SK-N-SH (cell line): Measurements from ENCODE around the gene CCL17. TPM values are rescaled to one million over a fixed set of nuclear protein-coding genes. Genes with fewer than 3 reads are reported as not detected.
"Not testable (repeated sequence)": the region's sequence is repeated elsewhere in the genome, so short reads cannot be mapped to it uniquely, and the experiment has no call there.

ENCODE experiments used
- CTCF ChIA-PET: fragments of 300-600, 350-600 bp; formaldehyde crosslinking; extraction: SDS; loops from one replicate; lab custom pipeline; 2021; lab: Yijun Ruan, JAX
- POLR2A ChIA-PET: fragments of 350-600 bp; sonication (Branson Sonifier 250); formaldehyde crosslinking; extraction: SDS; loops from one replicate; lab custom pipeline; 2020; ENCODE audit warnings: antibody characterized with exemption, inconsistent platforms; lab: Yijun Ruan, JAX
- DNase-seq: peaks from one replicate; pipeline ENCODE4 v3.0.0; 2012
- H2AFZ ChIP-seq: fragments of 200-600 bp; sonication (generic); 2 replicates; pipeline ENCODE4 v1.8.1; 2016; ENCODE audit warnings: antibody characterized with exemption, mild to moderate bottlenecking, low read depth
- H3F3A ChIP-seq: fragments of 200-600 bp; sonication (generic); replicated peaks from 2 replicates; pipeline ENCODE3; 2016; ENCODE audit warnings: antibody characterized with exemption, mild to moderate bottlenecking; ENCODE audit not compliant: insufficient read depth
- H3K27ac ChIP-seq, 2 experiments: fragments of 200-500 bp in 1 of 2; fragments of 200-600 bp in 1 of 2; sonication (Bioruptor generic) in 1 of 2; sonication (generic), shearing (Covaris generic) in 1 of 2; 2 replicates each; pipeline versions ENCODE4 v1.5.1 to v1.6.1; 2014 to 2016; ENCODE audit warnings: low read depth in 2 of 2, inconsistent platforms in 1 of 2, low read length in 1 of 2, mild to moderate bottlenecking in 1 of 2, mixed read lengths in 1 of 2
- H3K27me3 ChIP-seq: fragments of 200-600 bp; sonication (generic), shearing (Covaris generic); 2 replicates; pipeline ENCODE4 v1.6.1; 2016; ENCODE audit warnings: mixed run types; ENCODE audit not compliant: insufficient read depth
- H3K36me3 ChIP-seq, 2 experiments: fragments of 200-500 bp in 1 of 2; fragments of 200-600 bp in 1 of 2; sonication (Bioruptor generic) in 1 of 2; sonication (generic) in 1 of 2; replicated peaks in 1 of 2; 2 replicates each; pipeline versions ENCODE3 to v1.5.1; 2014 to 2016; ENCODE audit warnings: low read length in 1 of 2, mild to moderate bottlenecking in 1 of 2; ENCODE audit not compliant: insufficient read depth in 2 of 2, control insufficient read depth in 1 of 2
- H3K4me1 ChIP-seq, 2 experiments: fragments of 200-500 bp in 1 of 2; fragments of 200-600 bp in 1 of 2; sonication (Bioruptor generic) in 1 of 2; sonication (generic), shearing (Covaris generic) in 1 of 2; 2 replicates each; pipeline versions ENCODE4 v1.5.1 to v1.6.1; 2014 to 2016; ENCODE audit warnings: low read depth in 1 of 2, low read length in 1 of 2, mixed run types in 1 of 2; ENCODE audit not compliant: insufficient read depth in 2 of 2, control insufficient read depth in 1 of 2
- H3K4me2 ChIP-seq: fragments of 200-600 bp; sonication (generic), shearing (Covaris generic); 2 replicates; pipeline ENCODE4 v1.6.1; 2017; ENCODE audit warnings: mixed run types
- H3K4me3 ChIP-seq, 2 experiments: fragments of 200-500 bp in 1 of 2; fragments of 200-600 bp in 1 of 2; sonication (Bioruptor generic) in 1 of 2; sonication (generic), shearing (Covaris generic) in 1 of 2; 2 replicates each; pipeline versions ENCODE4 v1.5.1 to v1.8.1; 2014 to 2016; ENCODE audit warnings: low read depth in 2 of 2, inconsistent platforms in 1 of 2, low read length in 1 of 2, mild to moderate bottlenecking in 1 of 2, mixed read lengths in 1 of 2, moderate library complexity in 1 of 2
- H3K79me2 ChIP-seq: fragments of 200-600 bp; sonication (generic); 2 replicates; pipeline ENCODE4 v1.8.1; 2017; ENCODE audit warnings: mild to moderate bottlenecking; ENCODE audit not compliant: insufficient read depth
- H3K9ac ChIP-seq: fragments of 200-600 bp; sonication (generic); 2 replicates; pipeline ENCODE4 v1.6.1; 2017; ENCODE audit warnings: mixed run types
- H3K9me2 ChIP-seq: fragments of 200-600 bp; sonication (generic); 2 replicates; pipeline ENCODE4 v1.6.1; 2017; ENCODE audit warnings: mixed run types
- H3K9me3 ChIP-seq: fragments of 200-600 bp; sonication (generic); 2 replicates; pipeline ENCODE4 v1.6.1; 2017; ENCODE audit warnings: mixed run types, mild to moderate bottlenecking, moderate library complexity
- H4K20me1 ChIP-seq: fragments of 200-600 bp; sonication (generic); 2 replicates; pipeline ENCODE4 v1.6.1; 2017; ENCODE audit warnings: mild to moderate bottlenecking, mixed run types; ENCODE audit not compliant: insufficient read depth
- ELF1 ChIP-seq: IDR thresholded peaks from 2 replicates; pipeline ENCODE4 v1.4.0; 2012
- EP300 ChIP-seq, 2 experiments: IDR thresholded peaks; 2 replicates each; pipeline versions ENCODE4 v1.4.0 to v1.6.1; 2012; ENCODE audit warnings: borderline replicate concordance in 1 of 2, low read depth in 1 of 2, low read length in 1 of 2
- FOSL2 ChIP-seq: IDR thresholded peaks from 2 replicates; pipeline ENCODE4 v1.4.0; 2012; ENCODE audit warnings: low read depth, mild to moderate bottlenecking, moderate library complexity, borderline replicate concordance
- GABPA ChIP-seq: IDR thresholded peaks from 2 replicates; pipeline ENCODE4 v1.4.0; 2012; ENCODE audit warnings: low read depth, mild to moderate bottlenecking
- GATA2 ChIP-seq: sonication (generic); formaldehyde crosslinking; IDR thresholded peaks from 2 replicates; pipeline ENCODE4 v1.5.0; 2020; ENCODE audit warnings: mild to moderate bottlenecking, missing genetic modification reagents
- JUND ChIP-seq: IDR thresholded peaks from 2 replicates; pipeline ENCODE4 v1.4.0; 2012
- MXI1 ChIP-seq: IDR thresholded peaks from 2 replicates; pipeline ENCODE4 v1.6.1; 2012; ENCODE audit warnings: mild to moderate bottlenecking, low read depth, low read length, improper control_type of control experiment
- NRF1 ChIP-seq: IDR thresholded peaks from 2 replicates; pipeline ENCODE4 v1.6.1; 2012; ENCODE audit warnings: low read depth, mild to moderate bottlenecking, low read length
- POLR2AphosphoS5 ChIP-seq: IDR thresholded peaks from 2 replicates; pipeline ENCODE4 v1.6.1; 2012; ENCODE audit warnings: low read depth, low read length
- RAD21 ChIP-seq: IDR thresholded peaks from 2 replicates; pipeline ENCODE4 v1.6.1; 2012; ENCODE audit warnings: mild to moderate bottlenecking, low read length
- RCOR1 ChIP-seq: fragments of 150-350 bp; IDR thresholded peaks from 2 replicates; pipeline ENCODE4 v1.6.1; 2017; ENCODE audit warnings: antibody characterized with exemption, low read length
- RXRA ChIP-seq: IDR thresholded peaks from 2 replicates; pipeline ENCODE4 v1.4.0; 2012; ENCODE audit warnings: low read depth, mild to moderate bottlenecking, borderline replicate concordance
- SIN3A ChIP-seq: IDR thresholded peaks from 2 replicates; pipeline ENCODE4 v1.6.1; 2012; ENCODE audit warnings: low read depth, mild to moderate bottlenecking, low read length, moderate library complexity, borderline replicate concordance
- SMC3 ChIP-seq: IDR thresholded peaks from 2 replicates; pipeline ENCODE4 v1.6.1; 2012; ENCODE audit warnings: low read depth, low read length, improper control_type of control experiment
- TAF1 ChIP-seq: IDR thresholded peaks from 2 replicates; pipeline ENCODE4 v1.6.1; 2012; ENCODE audit warnings: low read depth, mild to moderate bottlenecking, low read length, moderate library complexity, borderline replicate concordance
- YY1 ChIP-seq: IDR thresholded peaks from 2 replicates; pipeline ENCODE4 v1.4.0; 2012; ENCODE audit warnings: low read depth, mild to moderate bottlenecking
- WGBS: methylation state at CpG from one replicate; pipeline ENCODE4 v1.1.6; 2017; ENCODE audit warnings: low lambda C conversion rate; 5-methylcytosine and 5-hydroxymethylcytosine counted together
- polyA plus RNA-seq, 3 experiments: library from polyadenylated mRNA; depleted of rRNA; stranded (reverse); fragments of >200 nt; gene quantifications; 2 replicates each; pipeline ENCODE4 v1.2.3, GENCODE V29; 2012
- TF ChIP-seq, protein P1 (sequence below): fragments of 200-600 bp; sonication (generic); IDR thresholded peaks from 2 replicates; pipeline ENCODE4 v1.6.1; 2017; ENCODE audit warnings: antibody characterized with exemption, mild to moderate bottlenecking, moderate library complexity
- TF ChIP-seq, protein P2 (sequence below): fragments of 150-350 bp; IDR thresholded peaks from 2 replicates; pipeline ENCODE4 v1.6.1; 2017; ENCODE audit warnings: antibody characterized with exemption, low read length, low read depth, borderline replicate concordance
- TF ChIP-seq, protein P3 (sequence below): IDR thresholded peaks from 2 replicates; pipeline ENCODE4; 2012
- TF ChIP-seq, protein P4 (sequence below): IDR thresholded peaks from 2 replicates; pipeline ENCODE4 v1.4.0; 2012; ENCODE audit warnings: low read depth, borderline replicate concordance
- TF ChIP-seq, protein P5 (sequence below): IDR thresholded peaks from 2 replicates; pipeline ENCODE4 v1.4.0; 2012; ENCODE audit warnings: low read depth

CCL17 gene
- polyA plus RNA-seq, 1 of the 3 experiments (the other 2 are of a cell fraction) = not detected

DNA sequence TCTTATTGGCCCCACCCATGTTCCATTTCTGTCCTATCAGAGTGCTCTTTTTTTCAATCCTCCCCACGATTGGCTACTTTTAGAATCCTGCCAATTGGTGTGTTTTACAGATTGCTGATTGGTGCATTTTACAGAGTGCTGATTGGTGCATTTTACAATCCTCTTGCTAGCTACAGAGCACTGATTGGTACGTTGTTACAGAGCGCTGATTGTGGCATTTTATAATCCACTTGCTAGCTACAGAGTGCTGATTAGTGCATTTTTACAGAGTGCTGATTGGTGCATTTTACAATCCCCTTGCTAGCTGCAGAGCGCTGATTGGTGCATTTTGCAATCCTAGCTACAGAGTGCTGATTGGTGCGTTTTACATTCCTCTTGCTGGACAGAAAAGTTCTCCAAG, 9.5 kb upstream of the CCL17 start (continued):
- TF ChIP-seq, protein P1, sequence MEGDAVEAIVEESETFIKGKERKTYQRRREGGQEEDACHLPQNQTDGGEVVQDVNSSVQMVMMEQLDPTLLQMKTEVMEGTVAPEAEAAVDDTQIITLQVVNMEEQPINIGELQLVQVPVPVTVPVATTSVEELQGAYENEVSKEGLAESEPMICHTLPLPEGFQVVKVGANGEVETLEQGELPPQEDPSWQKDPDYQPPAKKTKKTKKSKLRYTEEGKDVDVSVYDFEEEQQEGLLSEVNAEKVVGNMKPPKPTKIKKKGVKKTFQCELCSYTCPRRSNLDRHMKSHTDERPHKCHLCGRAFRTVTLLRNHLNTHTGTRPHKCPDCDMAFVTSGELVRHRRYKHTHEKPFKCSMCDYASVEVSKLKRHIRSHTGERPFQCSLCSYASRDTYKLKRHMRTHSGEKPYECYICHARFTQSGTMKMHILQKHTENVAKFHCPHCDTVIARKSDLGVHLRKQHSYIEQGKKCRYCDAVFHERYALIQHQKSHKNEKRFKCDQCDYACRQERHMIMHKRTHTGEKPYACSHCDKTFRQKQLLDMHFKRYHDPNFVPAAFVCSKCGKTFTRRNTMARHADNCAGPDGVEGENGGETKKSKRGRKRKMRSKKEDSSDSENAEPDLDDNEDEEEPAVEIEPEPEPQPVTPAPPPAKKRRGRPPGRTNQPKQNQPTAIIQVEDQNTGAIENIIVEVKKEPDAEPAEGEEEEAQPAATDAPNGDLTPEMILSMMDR = no peak
- TF ChIP-seq, protein P2, sequence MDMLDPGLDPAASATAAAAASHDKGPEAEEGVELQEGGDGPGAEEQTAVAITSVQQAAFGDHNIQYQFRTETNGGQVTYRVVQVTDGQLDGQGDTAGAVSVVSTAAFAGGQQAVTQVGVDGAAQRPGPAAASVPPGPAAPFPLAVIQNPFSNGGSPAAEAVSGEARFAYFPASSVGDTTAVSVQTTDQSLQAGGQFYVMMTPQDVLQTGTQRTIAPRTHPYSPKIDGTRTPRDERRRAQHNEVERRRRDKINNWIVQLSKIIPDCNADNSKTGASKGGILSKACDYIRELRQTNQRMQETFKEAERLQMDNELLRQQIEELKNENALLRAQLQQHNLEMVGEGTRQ = no peak
- TF ChIP-seq RXRA (no peak), GABPA (no peak)

DNA sequence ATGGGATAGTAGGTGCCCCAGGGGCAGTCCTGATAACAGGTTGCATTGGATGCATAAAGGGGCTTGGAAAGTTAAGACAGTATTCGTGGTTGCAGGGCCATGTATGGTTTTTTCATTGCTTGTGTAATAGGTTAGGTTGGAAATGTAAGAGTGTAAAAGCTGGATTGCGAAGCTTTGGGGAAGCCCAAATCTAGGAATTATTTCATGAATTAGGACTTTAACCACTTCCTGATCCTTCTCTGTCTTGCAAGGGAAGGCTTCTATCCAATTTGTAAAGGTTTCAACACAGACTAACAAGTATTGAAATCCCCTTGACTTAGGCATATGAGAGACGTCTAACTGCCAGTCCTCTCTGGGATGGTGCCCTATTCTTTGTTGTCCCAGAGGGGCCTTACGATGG, 7.8 kb upstream of the CCL17 start:
- WGBS = 71% methylated on average over 4 of the region's 4 CpGs
- CTCF ChIA-PET = no interaction called here
- POLR2A ChIA-PET = no interaction called here

DNA sequence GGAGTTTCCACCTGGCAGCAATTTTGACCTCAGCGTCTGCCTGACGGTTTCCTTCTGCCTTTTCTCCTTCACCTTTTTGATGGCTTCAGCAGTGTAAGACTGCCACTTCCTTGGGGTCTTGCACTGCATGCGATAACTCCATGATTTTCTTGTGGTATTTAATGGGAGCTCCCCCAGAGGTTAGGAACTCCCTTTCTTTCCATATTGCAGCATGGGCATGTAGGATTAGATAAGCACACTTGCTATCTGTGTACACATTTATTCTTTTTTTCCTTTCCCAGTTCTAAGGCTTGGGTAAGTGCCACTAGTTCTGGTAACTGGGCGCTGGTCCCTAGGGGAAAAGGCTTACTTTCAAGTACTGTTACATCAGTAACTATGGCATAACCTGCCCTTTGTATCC, 7.1 kb upstream of the CCL17 start:
- H3K9ac ChIP-seq, H3K9me2 ChIP-seq, H3K9me3 ChIP-seq, H3K4me1 ChIP-seq, H3K4me3 ChIP-seq, CTCF ChIA-PET, H3K79me2 ChIP-seq, H3K36me3 ChIP-seq, POLR2A ChIA-PET, H4K20me1 ChIP-seq, H3K27me3 ChIP-seq, DNase-seq, H2AFZ ChIP-seq, H3F3A ChIP-seq, H3K27ac ChIP-seq, H3K4me2 ChIP-seq: not testable (repeated sequence)
- WGBS = 74% methylated on average over 4 of the region's 4 CpGs

More for the DNA sequence above, 7.8 kb upstream of the CCL17 start:
- DNase-seq = no peak
- no peak overlapping the region for H2AFZ ChIP-seq
- H3K4me1 ChIP-seq = no peaks in the 10 kb centered on the region
- H3K9me3 ChIP-seq = no peaks in the 10 kb centered on the region
- H3K4me3 ChIP-seq = no peak overlapping the region
- no peaks in the 10 kb centered on the region for H3F3A ChIP-seq
- H4K20me1 ChIP-seq = no peaks in the 10 kb centered on the region
- H3K9me2 ChIP-seq = no peaks in the 10 kb centered on the region
- no peaks in the 10 kb centered on the region for H3K79me2 ChIP-seq
- no peaks in the 10 kb centered on the region for H3K27me3 ChIP-seq
- H3K9ac ChIP-seq = no peak overlapping the region
- no peak overlapping the region for H3K4me2 ChIP-seq
- H3K36me3 ChIP-seq = no peaks in the 10 kb centered on the region
- H3K27ac ChIP-seq = no peak overlapping the region
- no peak for TF ChIP-seq RXRA
- TF ChIP-seq FOSL2 = no peak
- TF ChIP-seq SIN3A = no peak
- TF ChIP-seq RCOR1 = no peak
- no peak for TF ChIP-seq JUND
- no peak for TF ChIP-seq MXI1
- TF ChIP-seq, protein P3, sequence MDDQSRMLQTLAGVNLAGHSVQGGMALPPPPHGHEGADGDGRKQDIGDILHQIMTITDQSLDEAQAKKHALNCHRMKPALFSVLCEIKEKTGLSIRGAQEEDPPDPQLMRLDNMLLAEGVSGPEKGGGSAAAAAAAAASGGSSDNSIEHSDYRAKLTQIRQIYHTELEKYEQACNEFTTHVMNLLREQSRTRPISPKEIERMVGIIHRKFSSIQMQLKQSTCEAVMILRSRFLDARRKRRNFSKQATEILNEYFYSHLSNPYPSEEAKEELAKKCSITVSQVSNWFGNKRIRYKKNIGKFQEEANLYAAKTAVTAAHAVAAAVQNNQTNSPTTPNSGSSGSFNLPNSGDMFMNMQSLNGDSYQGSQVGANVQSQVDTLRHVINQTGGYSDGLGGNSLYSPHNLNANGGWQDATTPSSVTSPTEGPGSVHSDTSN = no peak
- no peak for TF ChIP-seq ELF1
- no peak for TF ChIP-seq POLR2AphosphoS5
- no peak for TF ChIP-seq SMC3
- no peak for TF ChIP-seq RAD21
- no peak for TF ChIP-seq EP300 (IDR thresholded peaks at IDR 0.05; ENCODE audit: borderline replicate concordance in 1 of 2, low read depth in 1 of 2, low read length in 1 of 2)
- TF ChIP-seq GATA2 (CRISPR knock-in tag) = no peak
- no peak for TF ChIP-seq GABPA
- no peak for TF ChIP-seq NRF1
- TF ChIP-seq TAF1 = no peak
- TF ChIP-seq, protein P4, sequence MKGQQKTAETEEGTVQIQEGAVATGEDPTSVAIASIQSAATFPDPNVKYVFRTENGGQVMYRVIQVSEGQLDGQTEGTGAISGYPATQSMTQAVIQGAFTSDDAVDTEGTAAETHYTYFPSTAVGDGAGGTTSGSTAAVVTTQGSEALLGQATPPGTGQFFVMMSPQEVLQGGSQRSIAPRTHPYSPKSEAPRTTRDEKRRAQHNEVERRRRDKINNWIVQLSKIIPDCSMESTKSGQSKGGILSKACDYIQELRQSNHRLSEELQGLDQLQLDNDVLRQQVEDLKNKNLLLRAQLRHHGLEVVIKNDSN = no peak
- TF ChIP-seq, protein P2 = no peak
- TF ChIP-seq, protein P5, sequence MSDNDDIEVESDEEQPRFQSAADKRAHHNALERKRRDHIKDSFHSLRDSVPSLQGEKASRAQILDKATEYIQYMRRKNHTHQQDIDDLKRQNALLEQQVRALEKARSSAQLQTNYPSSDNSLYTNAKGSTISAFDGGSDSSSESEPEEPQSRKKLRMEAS = no peak
- no peak for TF ChIP-seq YY1
- TF ChIP-seq, all 33 proteins: peak for 0
